Stimulated activated CD4-positive, alpha-beta T cell treated with anti-CD3 and anti-CD28 coated beads, Interleukin-12 subunit alpha, Interleukin-12 subunit beta, amount 100 ng/mL, for 48 hours (primary cell): ENCODE results near the gene TNP2.

Experiments used
- DNase-seq, 3 donors: peaks; one replicate each; pipeline ENCODE4 v3.0.0-alpha.2; 2020; ENCODE audit warnings: low read depth in 2 of 3, low spot score in 1 of 3

Gene TNP2

GRCh38 chr16:11256661-11257130 lies 12.4 kb downstream of the TNP2 start:
- peak in 2 of 3 donors; percentile 44 to 68 for DNase-seq

GRCh38 chr16:11255737-11256660 lies 13.1 kb downstream of the TNP2 start, which contains the start of gene SOCS1:
Gene SOCS1 (minus strand): TSS chr16:11256204. CDS start chr16:11255478, 726 bp downstream.
- DNase-seq: peak; percentile 82 to 84 (median 83)

- peak in 2 of 3 donors; percentile 37 to 42 for DNase-seq
Measured at GRCh38 chr16:11254913-11255736, 14.0 kb downstream of the TNP2 start.

GRCh38 chr16:11253995-11254912 lies 14.9 kb downstream of the TNP2 start:
- DNase-seq: no peak

GRCh38 chr16:11253009-11253994 lies 15.8 kb downstream of the TNP2 start:
- peak in 2 of 3 donors; percentile 37 to 50 for DNase-seq

GRCh38 chr16:11252482-11252931 lies 16.6 kb downstream of the TNP2 start:
- peak in 1 of 3 donors; percentile 28 for DNase-seq

- DNase-seq: peak; percentile 79 to 86 (median 81)
Measured at GRCh38 chr16:11251525-11252481, 17.3 kb downstream of the TNP2 start.

GRCh38 chr16:11250786-11251524 lies 18.2 kb downstream of the TNP2 start:
- DNase-seq: no peak

- DNase-seq: no peak
Measured at GRCh38 chr16:11250091-11250785, 18.9 kb downstream of the TNP2 start.

GRCh38 chr16:11249233-11250061 lies 19.7 kb downstream of the TNP2 start:
- DNase-seq: no peak

GRCh38 chr16:11248133-11248532 lies 21.0 kb downstream of the TNP2 start:
- DNase-seq: peak in 1 of 3 donors; percentile 33

- no peak for DNase-seq
Measured at GRCh38 chr16:11245988-11246387, 23.1 kb downstream of the TNP2 start.

GRCh38 chr16:11245222-11245737 lies 23.8 kb downstream of the TNP2 start:
- DNase-seq: no peak

GRCh38 chr16:11242658-11243057 lies 26.5 kb downstream of the TNP2 start:
- DNase-seq: no peak

- DNase-seq: no peak
Measured at GRCh38 chr16:11241480-11242204, 27.5 kb downstream of the TNP2 start.
